HG03575 (cell line): ENCODE data around the gene SLC1A4.
"Not testable (repeated sequence)": the region's sequence is repeated elsewhere in the genome, so short reads cannot be mapped to it uniquely, and the experiment has no call there.

ENCODE experiments used
- ATAC-seq: cut with Tn5 transposase; IDR thresholded peaks from one replicate; pipeline ENCODE4 v1.9.1; 2021; ENCODE audit not compliant: unreplicated experiment, insufficient number of reproducible peaks, low FRiP score; ENCODE audit errors: extremely low read depth

Gene SLC1A4

GRCh38 chr2:64987956-64988419, 1.2 kb upstream of the SLC1A4 start:
- ATAC-seq, result no peak

DNA sequence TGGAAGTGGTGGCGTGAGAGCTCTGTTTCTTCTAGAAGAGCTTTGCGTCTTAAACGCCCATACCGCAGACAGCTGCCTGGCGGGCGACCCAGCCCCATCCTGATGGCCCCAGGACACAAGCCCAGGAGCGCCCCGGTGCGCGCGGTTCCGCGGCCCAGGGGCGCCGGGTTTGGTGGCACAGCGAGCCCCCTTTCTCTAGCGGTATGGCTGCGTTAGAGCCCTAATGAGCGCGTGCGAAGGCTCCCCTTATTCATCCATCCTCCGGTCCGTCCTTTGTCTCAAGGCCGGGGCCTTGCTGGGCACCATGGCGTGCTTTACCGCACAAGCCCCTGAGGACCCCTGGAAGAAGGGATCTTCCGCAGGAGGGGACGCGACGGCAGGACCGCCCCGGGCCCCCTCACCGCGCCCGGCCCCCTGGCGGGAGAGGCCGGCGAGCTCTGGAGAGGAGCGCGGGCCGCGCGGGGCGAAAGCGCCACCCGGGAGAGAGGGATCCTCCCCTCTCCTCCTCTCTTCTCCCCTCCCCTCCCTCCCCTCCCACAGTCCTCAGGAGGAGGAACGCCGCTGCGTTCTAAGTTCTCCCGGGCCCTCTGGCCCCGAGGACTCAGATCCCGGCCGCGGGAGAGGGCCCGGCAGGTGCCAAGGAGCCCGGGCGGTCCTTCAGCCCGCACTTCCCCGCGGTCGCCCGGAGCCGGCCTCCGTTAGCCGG, 626 bp upstream of the SLC1A4 start:
- ATAC-seq, result no peak

DNA sequence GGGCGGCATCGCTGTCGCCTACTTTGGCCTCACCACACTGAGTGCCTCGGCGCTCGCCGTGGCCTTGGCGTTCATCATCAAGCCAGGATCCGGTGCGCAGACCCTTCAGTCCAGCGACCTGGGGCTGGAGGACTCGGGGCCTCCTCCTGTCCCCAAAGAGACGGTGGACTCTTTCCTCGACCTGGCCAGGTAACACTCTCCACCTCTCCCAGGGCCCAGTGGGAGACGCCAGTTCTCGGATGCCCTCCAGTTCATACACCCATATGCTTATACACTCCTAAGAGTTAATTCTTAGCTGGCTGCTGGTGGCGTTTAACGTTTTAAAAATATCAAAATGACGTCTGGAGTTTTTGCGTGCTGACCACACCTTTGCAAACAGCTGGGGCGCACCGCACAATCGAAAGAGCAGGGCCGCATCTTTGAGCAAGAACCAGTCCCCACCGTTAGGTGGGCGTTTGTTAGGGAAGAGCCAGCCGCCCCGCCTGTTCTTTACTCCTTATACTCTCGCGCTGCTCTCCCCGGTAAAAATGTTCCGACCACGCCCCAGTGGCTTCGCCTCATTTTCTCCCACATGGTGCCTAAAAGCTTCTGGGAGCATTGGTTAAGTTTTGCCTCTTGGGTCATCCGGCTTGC, 899 bp downstream of the SLC1A4 start:
- no peak for ATAC-seq

GRCh38 chr2:64990876-64991275, 1.7 kb downstream of the SLC1A4 start:
- ATAC-seq, result no peak

- no peak for ATAC-seq
These were observed 3.0 kb downstream of the SLC1A4 start for GRCh38 chr2:64992218-64992617.

- ATAC-seq, result no peak
These were observed 3.8 kb downstream of the SLC1A4 start for GRCh38 chr2:64992990-64993389.

DNA sequence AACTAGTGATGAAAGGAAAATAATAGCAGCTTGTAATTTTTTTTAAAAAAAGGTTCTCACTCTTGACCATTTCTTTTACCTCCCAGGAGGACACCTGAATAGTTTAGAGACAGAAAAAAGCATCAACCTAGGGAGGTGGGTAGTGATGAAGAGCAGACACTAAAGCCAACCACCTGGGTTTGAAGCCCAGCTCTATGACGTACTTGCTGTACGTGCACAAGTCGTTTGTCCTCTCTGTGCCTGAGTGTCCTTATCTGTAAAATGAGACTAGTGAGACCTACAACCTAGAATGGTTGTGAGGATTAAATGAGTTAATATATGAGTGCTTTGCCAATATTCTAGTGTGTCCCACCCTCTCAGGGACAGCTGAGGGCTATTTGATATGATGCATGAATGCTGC, 5.8 kb downstream of the SLC1A4 start:
- no peak for ATAC-seq

GRCh38 chr2:64996871-64997307, 7.7 kb downstream of the SLC1A4 start:
- no peak for ATAC-seq

DNA sequence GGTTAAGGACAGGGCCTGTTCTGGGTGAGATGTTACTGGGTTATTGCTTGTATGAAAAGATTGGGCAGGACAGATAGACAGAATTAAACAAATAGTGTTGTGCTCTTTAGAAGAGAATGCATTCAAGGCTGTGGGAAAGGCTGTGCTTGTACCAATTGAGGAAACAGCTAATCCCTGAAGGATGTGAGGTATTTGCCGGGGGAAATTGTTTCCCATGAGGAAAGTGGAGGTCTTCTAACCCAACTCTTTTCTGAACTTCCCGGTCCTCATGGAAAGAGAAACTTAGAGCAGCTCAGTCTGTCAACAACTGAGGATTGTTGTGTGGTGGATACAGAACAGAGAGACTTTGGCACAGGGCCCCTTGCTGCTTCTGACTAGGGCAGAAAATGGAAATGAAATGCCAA, 9.5 kb downstream of the SLC1A4 start:
- ATAC-seq, result no peak

- no peak for ATAC-seq
These were observed 10.6 kb downstream of the SLC1A4 start for GRCh38 chr2:64999754-65000153.

DNA sequence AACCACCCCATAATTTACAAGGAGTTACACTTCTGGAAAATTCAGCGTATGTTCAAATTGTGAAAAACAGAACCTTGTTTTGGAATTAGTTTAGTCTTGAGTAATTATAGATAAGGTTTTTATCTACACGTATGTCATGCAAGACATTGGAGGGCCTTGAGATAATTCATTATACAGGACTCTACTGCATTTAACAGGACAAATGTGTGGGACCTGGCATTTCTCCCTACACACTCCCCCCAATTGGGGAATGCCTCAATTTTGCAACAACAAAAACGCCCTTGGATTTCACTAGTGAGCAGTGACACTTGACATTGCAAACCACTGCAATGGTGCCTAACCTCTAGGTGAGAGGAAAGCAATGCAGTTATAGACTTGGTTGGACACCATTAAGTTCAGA, 11.4 kb downstream of the SLC1A4 start:
- ATAC-seq, result no peak

DNA sequence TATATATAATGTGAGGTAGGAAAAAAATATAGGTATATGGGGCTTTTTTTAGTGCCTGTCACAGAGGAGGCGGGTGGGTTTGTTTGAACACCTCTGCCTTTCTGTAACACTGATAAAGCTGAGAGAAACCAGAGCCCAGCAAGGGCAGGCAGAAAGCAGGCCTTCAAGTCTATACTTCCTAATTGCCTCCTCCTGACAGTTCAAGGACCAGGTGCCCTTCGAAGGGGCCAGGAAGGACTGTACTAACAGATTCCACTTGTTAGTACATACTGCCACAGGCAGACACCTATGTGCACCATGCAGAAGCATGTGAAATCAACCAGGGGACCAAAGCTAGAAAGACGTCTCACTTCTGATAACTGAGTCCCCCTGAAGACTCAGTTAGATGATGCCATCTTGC, 13.8 kb downstream of the SLC1A4 start:
- no peak for ATAC-seq

GRCh38 chr2:65004232-65004631, 15.0 kb downstream of the SLC1A4 start:
- ATAC-seq, result not testable (repeated sequence)

DNA sequence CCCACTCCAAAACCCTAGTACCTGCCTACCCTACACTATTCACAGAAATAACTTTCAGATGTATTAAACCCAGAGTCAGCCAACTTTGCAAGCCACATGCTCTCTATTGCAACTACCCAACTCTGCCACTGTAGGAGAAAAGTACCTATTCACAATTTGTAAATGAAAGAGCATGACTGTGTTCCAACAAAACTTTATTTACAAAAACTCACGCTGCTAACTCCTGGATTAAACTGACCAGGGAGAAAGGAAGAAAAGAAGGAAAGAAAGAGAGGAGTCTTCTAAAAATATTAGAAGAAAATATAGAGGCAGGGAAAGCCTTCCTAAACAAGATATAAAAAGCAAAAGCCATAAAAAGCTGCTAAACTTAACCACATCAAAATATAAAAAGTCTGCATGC, 24.6 kb downstream of the SLC1A4 start:
- ATAC-seq, result no peak

GRCh38 chr2:65015731-65016130, 26.5 kb downstream of the SLC1A4 start:
- ATAC-seq, result no peak

DNA sequence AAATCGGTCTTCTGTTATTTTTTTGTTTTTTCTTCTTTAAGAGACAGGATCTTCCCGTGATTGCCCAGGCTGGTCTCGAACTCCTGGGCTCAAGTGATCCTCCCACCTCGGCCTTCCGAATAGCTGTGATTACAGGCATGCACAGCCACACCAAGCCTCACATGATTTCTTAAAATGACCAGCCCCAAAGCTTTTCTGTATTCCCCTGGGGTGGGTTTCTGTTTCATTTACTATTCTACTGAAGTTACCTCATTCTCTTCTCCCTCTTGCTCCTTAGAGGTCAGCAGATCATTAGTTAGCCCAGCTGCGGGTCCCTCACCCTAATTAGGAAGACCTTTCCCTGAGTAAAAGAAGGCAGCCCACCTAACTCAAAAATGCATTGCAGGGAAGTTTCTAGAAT, 27.6 kb downstream of the SLC1A4 start:
- no peak for ATAC-seq

DNA sequence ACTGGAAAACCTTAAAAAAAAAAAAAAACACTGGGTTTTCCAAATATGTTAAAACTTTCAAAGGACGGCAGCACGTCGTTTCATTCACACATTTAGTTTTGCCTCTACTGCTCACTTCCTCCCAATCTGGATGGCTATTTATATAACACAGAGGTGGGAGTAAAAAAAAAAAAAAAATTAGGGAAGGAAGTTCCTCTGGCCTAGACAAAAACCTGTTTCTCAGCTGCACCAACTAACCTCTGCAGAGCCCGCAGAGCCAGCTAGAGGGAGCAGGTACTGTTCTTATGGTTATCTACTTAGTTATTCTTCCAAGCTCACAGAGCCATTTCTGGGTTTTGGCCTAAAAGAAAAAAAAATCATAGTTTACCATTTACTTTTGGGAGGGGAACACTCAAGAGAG, 28.1 kb downstream of the SLC1A4 start:
- no peak for ATAC-seq

GRCh38 chr2:65018141-65018582, 29.0 kb downstream of the SLC1A4 start:
- no peak for ATAC-seq

DNA sequence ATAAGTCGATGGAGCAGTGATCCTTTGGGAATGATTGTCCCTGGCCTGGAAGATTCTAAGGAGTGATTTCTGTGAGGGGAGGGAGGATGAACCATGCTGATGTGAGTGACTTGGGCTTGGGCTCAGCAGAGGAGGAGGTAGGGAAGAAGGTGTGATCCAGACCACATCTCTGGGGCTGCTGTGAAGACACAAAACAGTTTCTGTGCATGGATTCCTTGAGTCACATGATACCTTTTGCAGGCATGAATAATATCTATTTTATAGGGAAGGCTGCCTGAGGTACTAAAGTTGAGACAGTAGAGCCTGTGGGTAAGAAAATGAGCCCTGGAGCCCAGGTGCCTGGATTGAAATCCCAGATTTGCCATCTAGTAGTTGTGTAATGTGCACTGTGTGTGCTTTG, 29.8 kb downstream of the SLC1A4 start:
- ATAC-seq, result no peak

DNA sequence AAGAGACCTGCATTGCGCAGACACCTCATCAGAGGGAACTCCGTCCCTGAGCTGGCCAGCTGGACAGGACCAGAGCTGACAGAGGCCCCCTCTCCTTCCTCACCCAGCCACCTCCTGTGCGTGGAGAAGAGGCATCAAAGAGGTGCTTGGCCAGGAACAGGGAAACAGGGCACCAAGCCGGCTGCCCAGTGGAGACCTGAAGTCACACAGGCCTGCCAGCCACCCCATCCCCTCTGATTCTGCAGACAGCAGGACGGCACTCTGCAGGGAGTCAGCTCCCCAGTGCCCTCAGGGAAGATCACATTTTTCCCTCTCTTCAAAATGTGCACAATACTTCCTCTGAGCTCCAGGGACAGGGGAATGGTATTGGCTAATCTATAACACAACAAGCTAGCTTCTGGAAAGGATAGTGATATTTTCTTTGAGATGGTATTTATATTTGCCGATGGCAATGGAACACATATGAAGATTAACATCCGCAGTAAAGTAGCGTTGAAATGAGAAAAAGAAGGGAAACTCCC, 30.5 kb downstream of the SLC1A4 start:
- ATAC-seq, result no peak
